H1 (cell line): Measurements from ENCODE around the gene MYCBPAP.

ENCODE experiments used
- CTCF ChIP-seq, 3 experiments: IDR thresholded peaks; 1 replicate in 2 of 3; 2 replicates in 1 of 3; pipeline versions ENCODE4 v1.5.1 to v1.6.1; 2011; ENCODE audit warnings: low read length in 3 of 3, mild to moderate bottlenecking in 3 of 3, inconsistent platforms in 2 of 3, low read depth in 1 of 3, moderate library complexity in 1 of 3; ENCODE audit not compliant: insufficient read depth in 1 of 3; ENCODE audit errors: control extremely low read depth in 1 of 3
- E2F6 ChIP-seq: IDR thresholded peaks from 2 replicates; pipeline ENCODE4 v1.6.1; 2012; ENCODE audit warnings: inconsistent platforms
- KDM5A ChIP-seq: fragments of 200-600 bp; IDR thresholded peaks from 2 replicates; pipeline ENCODE4 v1.7.1; 2012; ENCODE audit warnings: mild to moderate bottlenecking, low read length, inconsistent platforms, mixed read lengths
- MAX ChIP-seq: IDR thresholded peaks from 2 replicates; pipeline ENCODE4 v1.6.1; 2012; ENCODE audit warnings: inconsistent platforms
- POLR2A ChIP-seq, 2 experiments: IDR thresholded peaks; 1 replicate in 1 of 2; 2 replicates in 1 of 2; pipeline ENCODE4 v1.6.1; 2011; ENCODE audit warnings: low read depth in 2 of 2, low read length in 2 of 2, mild to moderate bottlenecking in 2 of 2; ENCODE audit errors: control extremely low read depth in 1 of 2
- RAD21 ChIP-seq, 2 experiments: IDR thresholded peaks in 1 of 2; conservative IDR thresholded peaks in 1 of 2; 2 replicates each; pipeline ENCODE4 v1.6.1; 2011; ENCODE audit warnings: low read depth in 2 of 2, low read length in 2 of 2, improper control_type of control experiment in 1 of 2, inconsistent platforms in 1 of 2, mild to moderate bottlenecking in 1 of 2, moderate library complexity in 1 of 2
- RNF2 ChIP-seq: fragments of 200-900, 300-1000 bp; sonication (generic); IDR thresholded peaks from 2 replicates; pipeline ENCODE4 v1.7.1; 2016; ENCODE audit warnings: borderline replicate concordance, low read depth, mild to moderate bottlenecking, antibody characterized with exemption, low read length; ENCODE audit not compliant: poor library complexity, severe bottlenecking; ENCODE audit errors: missing control alignments
- TAF1 ChIP-seq: IDR thresholded peaks from 2 replicates; pipeline ENCODE4 v1.6.1; 2011; ENCODE audit warnings: mild to moderate bottlenecking, low read depth, low read length
- TEAD4 ChIP-seq: IDR thresholded peaks from 2 replicates; pipeline ENCODE4 v1.6.1; 2012; ENCODE audit warnings: low read depth, low read length, inconsistent platforms, mixed read lengths

- TF ChIP-seq POLR2A (IDR thresholded peaks at IDR 0.05; ENCODE audit: control extremely low read depth in 1 of 2, low read depth in 2 of 2, low read length in 2 of 2) (peak in 1 of 2 experiments; percentile 48; a peak in 1 of 3 replicates), RAD21 (IDR thresholded peaks at IDR 0.05 in 1 of 2, conservative IDR thresholded peaks at IDR 0.05 in 1 of 2; ENCODE audit: low read depth in 2 of 2, low read length in 2 of 2) (no peak), MAX (no peak), TAF1 (no peak), KDM5A (no peak), CTCF (IDR thresholded peaks at IDR 0.05; ENCODE audit: control extremely low read depth in 1 of 3, insufficient read depth in 1 of 3, low read depth in 1 of 3, low read length in 3 of 3) (no peak), TEAD4 (0 out of 2 replicates have a peak, but pooled peaks have one; percentile 25), E2F6 (peak; percentile 55), RNF2 (no peak)
Measured at GRCh38 chr17:50560185-50560824, 52.1 kb downstream of the MYCBPAP start, which contains the start of gene CACNA1G.
